Dedifferentiated amniotic fluid mesenchymal stem cell (primary cell): Measurements from ENCODE around the gene SCLT1.
A peak's percentile ranks its signal among the peaks of the same experiment; 100 is the strongest.

ENCODE experiments used
- DNase-seq: peaks from one replicate; pipeline ENCODE4 v3.0.0-alpha.2; 2016; ENCODE audit errors: extremely low spot score

Gene SCLT1

GRCh38 chr4:128957459-128957858, 135.9 kb downstream of the SCLT1 start:
- no peak for DNase-seq

GRCh38 chr4:128955751-128956150, 137.6 kb downstream of the SCLT1 start:
- DNase-seq = no peak

- DNase-seq = no peak
Measured at GRCh38 chr4:128954941-128955340, 138.4 kb downstream of the SCLT1 start.

- DNase-seq = no peak
Measured at GRCh38 chr4:128951316-128951715, 142.0 kb downstream of the SCLT1 start.

- DNase-seq = no peak
Measured at GRCh38 chr4:128950796-128951195, 142.5 kb downstream of the SCLT1 start.

GRCh38 chr4:128946916-128947315, 146.4 kb downstream of the SCLT1 start:
- no peak for DNase-seq

- no peak for DNase-seq
Measured at GRCh38 chr4:128942607-128943006, 150.7 kb downstream of the SCLT1 start.

GRCh38 chr4:128940971-128941370, 152.4 kb downstream of the SCLT1 start:
- no peak for DNase-seq

- no peak for DNase-seq
Measured at GRCh38 chr4:128930051-128930450, 163.3 kb downstream of the SCLT1 start.

- no peak for DNase-seq
Measured at GRCh38 chr4:128924951-128925350, 168.4 kb downstream of the SCLT1 start.

GRCh38 chr4:128921954-128922353, 171.4 kb downstream of the SCLT1 start:
- DNase-seq = no peak

GRCh38 chr4:128917781-128918180, 175.6 kb downstream of the SCLT1 start:
- no peak for DNase-seq

- DNase-seq = no peak
Measured at GRCh38 chr4:128916832-128917231, 176.5 kb downstream of the SCLT1 start.

GRCh38 chr4:128915544-128915943, 177.8 kb downstream of the SCLT1 start:
- no peak for DNase-seq

- DNase-seq = no peak
Measured at GRCh38 chr4:128913228-128913627, 180.1 kb downstream of the SCLT1 start.

- DNase-seq = no peak
Measured at GRCh38 chr4:128908735-128909134, 184.6 kb downstream of the SCLT1 start.

GRCh38 chr4:128907981-128908380, 185.4 kb downstream of the SCLT1 start:
- no peak for DNase-seq

- DNase-seq = no peak
Measured at GRCh38 chr4:128906581-128906980, 186.8 kb downstream of the SCLT1 start.

- no peak for DNase-seq
Measured at GRCh38 chr4:128904821-128905220, 188.5 kb downstream of the SCLT1 start.

- DNase-seq = no peak
Measured at GRCh38 chr4:128880662-128881061, 212.7 kb downstream of the SCLT1 start.

- DNase-seq = no peak
Measured at GRCh38 chr4:128879971-128880370, 213.4 kb downstream of the SCLT1 start.

- DNase-seq = no peak
Measured at GRCh38 chr4:128879283-128879682, 214.1 kb downstream of the SCLT1 start.

- DNase-seq = no peak
Measured at GRCh38 chr4:128877934-128878333, 215.4 kb downstream of the SCLT1 start.

- DNase-seq = no peak
Measured at GRCh38 chr4:128876200-128876599, 217.1 kb downstream of the SCLT1 start.

GRCh38 chr4:128871948-128872347, 221.4 kb downstream of the SCLT1 start:
- DNase-seq = peak; percentile 21
